NCI-H187 (cell line): ENCODE data around the gene NSFL1C.
A peak's percentile ranks its signal among the peaks of the same experiment; 100 is the strongest.

Experiments used
- DNase-seq, 2 experiments: peaks; one replicate each; lab custom pipeline; 2025; lab: John Stamatoyannopoulos, UW

The NSFL1C gene

DNA sequence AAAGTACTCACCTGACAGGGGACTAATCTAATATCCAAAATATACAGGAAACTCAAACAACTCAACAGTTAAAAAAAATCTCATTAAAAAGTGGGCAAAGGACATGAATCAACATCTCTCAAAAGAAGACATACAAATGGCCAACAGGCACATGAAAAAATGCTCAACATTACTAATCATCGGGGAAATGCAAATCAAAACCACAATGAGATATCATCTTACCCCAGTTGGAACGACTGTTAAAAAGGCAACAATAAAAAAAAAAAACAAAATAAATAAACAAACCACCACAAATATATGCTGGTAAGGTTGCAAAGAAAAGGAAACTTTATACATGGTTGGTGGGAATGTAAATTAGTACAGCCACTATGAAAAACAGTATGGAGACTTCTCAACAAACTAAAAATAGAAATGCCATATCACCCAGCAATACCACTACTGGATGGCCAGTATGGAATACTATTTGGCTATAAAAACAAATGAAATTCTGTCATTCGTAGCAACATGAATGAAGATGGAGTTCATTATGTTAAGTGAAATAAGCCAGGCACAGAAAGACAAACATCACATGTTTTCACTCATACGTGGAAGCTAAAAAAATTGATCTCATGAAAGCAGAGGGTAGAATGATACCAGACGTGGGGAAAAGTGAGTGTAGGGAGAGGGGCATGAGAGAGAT is 17.9 kb upstream of the NSFL1C start:
- no peak for DNase-seq

DNA sequence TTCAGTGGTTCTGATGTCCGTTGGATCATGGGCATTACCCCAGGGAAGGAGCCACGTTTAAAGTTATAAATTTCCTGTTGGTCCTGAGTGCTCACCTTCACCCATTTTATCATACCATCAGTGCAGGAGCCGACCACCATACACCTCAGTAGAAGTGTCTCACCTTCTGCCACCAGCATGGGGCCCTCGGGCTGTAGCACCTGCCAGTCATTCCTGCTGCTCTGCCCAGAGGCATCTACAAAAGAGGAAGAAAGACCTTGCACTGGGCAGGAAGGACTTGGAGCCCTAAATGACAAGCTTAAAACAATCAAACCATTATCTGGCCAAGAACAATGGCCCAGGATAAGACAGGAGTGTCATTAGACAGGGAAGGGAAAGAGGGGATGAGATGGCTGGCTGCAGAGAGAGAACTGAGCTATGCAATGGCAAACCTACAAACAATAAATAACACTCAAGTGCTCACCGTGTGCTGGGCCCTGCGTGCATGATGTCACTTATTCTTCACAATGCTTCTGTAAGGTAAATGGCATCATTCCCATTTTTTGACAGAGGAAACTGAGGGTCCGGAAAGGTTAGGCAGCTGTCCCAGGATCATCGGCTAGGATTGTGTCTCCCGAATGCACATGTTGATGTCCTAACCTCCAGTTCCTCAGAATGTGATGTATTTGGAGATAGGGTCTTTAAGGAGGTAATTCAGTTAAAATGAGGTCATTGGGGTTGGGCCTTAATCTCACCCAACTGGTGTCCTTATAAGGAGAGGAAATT is 13.4 kb upstream of the NSFL1C start:
- DNase-seq = no peak

DNA sequence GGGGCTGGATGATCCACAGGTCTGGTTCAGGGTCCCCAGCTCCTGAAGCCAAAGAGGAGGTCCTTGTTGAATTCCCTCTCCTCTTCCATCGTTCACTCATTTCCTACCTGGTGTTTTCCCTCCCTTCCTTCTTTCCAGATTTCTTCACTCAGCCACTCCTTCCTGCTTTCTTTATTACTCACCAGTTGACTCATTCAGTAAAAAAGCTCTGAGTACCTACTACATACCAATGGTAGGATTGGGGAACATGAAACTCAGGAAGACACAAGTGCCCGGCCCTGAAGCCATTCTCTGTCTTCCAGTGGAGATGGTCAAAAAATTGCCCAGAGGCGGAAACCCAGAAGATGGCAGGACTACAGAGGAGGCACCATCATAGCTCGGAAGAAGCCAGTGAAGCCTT is 11.9 kb upstream of the NSFL1C start:
- no peak for DNase-seq

DNA sequence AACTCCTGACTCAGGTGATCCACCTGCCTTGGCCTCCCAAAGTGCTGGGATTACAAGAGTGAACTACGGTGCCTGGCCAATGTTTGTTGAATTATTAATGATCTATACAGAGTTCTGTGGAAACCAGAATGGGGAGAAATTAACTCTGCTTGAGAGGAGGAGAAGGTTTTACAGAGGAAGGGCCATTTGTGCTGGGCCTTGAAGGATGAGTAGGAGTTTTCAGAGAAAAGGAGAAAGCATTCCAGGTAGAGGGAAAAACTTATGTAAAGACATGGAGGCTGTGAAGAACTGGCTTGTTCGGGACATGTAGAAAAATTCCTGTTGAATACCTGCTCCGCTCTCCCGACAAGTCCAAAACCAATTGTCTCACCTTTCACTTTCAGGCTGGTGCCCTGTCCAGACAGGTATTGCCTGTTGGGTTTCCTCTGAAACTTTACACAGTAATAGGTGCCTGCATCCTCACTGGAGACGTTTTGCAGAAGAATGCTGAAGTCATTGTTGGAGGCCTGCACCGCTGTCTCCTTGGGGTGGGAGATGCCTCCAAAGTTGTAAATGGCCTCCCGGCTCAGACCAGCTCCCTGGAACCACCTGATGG is 11.3 kb upstream of the NSFL1C start:
- DNase-seq = no peak

DNA sequence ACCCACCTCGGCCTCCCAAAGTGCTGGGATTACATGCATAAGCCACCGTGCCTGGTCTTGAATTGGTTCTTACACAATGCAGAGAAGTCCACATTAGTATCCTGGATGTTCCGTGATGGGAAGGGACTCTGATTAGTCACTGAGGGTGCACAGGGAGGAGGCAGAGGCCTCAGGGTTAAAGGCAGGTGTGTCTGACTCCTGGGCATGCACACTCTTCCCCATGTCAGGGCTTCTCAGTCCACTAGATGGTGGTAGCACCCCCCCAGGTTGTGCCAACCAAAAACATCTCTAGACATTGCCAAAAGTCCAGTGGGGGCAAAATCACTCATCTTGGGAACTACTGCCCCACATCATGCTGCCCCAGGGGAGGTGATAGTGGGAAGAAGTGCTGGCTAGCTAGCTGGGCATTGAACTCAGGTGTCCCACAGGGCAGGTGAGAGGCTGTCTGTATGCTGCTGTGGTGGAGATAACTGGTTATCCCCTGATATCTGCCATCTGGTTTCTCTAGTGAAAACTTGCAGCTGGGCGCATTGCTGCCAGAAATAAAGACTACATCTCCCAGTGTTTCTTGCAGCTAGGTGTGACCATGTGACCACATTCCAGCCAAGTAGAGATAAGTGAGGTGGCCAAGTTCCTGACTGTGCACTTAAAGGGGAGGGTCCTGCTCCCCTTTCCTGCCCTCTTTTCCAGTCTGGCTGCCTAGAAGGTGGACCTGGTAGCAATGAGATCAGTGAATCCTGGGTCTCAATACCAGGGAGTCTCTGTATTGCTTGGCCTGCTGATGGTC is 8.4 kb upstream of the NSFL1C start:
- no peak for DNase-seq

DNA sequence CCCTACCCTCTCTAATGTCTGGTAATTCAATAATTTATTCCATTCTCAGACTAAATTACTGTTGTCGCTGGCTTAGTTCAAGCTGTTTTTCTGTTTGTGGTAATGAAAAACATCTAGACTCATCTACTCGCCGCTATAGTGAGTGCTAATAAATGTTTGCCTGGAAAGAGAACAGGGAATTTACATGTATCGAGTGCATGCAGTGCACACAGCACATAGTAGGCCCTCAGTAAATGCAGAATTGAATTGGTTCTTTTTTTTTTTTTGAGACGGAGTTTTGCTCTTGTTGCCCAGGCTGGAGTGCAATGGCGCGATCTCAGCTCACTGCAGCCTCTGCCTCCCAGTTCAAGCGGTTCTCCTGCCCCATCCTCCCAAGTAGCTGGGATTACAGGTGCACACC is 7.7 kb upstream of the NSFL1C start:
- DNase-seq = no peak

DNA sequence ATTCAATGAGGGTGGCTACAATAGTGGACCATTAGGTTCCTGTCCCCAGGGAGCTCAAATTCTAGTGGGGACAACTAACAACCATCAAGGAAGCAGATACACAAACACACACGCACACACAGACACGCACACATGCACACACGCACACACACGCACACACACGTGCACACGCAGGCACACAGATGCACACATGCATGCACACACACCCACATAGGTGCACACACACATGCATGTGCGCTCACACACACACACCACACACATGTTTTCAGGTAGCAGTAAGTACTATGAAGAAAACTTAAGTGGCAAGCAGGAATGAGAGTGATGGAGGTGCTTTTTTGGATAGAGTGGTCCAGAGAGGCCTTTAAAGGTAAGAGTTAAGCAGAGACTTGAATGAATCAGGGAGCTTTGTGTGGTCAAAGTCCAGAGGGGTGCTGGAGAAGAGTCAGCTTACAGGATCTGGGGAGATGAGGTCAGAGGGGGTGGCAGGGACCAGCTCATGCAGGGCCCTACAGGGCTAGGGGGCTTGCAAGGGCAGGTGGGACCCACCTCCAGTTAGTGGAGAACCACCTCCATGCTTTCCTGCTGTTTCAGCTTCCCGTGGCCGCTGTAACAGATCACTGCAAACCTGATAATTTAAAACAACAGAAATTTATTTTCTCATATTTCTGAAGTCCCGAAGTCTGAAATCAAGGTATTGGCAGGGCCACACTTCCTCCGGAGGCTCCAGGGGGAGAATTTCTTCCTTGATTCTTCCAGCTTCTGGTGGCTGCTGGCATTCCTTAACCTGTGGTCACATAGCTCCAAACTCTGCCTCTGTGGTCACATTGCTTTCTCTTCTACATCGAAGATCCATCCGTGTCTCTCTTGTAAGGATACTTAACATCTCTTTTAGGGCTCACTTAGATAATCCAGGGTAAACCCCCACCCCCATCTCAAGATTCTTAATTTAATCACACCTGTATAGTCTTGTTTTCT is 6.9 kb upstream of the NSFL1C start:
- no peak for DNase-seq

DNA sequence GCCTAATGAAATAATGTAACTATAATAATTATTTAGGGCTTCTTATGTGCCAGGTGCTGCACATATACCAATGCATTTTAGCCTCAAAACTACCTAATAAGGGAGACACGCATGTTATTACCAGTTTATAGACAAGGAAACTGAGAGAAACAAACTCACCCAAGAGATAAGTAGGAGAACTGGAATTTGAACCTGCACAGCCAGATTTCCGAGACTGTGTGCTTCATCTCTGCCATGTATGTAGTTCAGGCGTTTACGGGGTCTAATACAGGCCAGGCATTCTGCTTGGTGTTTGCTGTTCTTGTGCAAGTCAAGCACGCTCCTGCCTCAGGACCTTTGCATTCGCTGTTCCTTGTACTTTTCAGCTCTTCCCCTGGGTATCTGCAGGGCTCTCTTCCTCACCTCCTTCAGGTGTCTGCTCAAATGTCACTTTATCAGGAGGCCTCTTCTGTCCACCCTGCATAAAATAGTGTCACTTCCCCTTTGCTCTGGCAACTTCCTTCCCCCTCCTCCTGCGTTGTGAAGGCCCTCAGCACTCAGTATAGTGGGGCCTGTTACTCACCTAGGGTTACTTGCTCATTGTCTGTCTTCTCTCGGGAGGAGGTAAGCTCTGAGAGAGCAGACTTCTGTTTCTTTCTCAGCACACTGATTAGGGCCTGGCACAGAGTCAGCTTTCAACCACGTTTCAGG is 6.1 kb upstream of the NSFL1C start:
- no peak for DNase-seq

DNA sequence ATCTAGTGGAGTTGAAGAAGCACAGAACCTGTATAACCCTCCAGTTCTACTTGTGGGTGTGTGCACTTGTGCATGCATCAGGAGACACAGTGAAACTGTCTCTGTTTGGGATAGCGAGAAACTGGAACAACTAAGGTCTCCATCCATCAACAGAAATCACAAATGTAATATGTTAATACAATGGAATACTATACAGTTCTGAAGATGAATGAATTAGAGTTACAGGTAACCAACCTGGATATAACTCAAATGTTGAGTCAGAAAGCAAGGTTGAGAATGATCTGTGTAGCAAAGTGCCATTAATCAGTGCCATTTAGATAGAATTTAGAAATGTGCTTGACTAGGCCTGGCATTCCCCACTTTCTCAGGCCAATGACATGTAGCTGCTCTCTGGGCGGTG is 4.6 kb upstream of the NSFL1C start:
- no peak for DNase-seq

DNA sequence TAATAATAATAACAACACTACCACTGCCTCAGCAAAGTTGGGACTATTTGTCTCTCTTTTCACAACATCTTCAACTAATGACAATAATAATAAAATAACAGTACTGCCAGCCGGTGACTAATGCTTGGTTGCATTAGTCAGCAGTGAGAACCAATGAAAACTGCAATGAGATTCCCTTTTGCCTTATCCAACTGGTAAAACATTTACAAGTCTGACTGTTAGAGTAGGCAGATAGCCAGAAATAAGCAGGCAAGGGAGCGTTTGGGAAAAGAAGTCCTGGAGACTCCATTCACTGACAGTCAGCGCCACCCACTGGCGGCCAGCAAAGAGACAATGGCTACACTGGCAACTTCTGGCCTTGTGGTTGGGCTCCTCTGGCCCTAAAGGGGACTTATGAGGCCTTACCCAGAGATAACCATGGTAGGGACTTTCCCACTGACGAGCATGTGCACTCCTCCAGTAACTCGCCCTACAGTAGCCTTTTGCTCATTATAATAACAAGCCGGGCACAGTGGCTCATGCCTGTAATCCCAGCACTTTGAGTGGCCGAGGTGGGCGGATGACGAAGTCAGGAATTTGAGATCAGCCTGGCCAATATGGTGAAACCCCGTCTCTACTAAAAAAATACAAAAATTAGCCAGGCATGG is 3.4 kb upstream of the NSFL1C start:
- DNase-seq = peak; percentile 23 to 40

DNA sequence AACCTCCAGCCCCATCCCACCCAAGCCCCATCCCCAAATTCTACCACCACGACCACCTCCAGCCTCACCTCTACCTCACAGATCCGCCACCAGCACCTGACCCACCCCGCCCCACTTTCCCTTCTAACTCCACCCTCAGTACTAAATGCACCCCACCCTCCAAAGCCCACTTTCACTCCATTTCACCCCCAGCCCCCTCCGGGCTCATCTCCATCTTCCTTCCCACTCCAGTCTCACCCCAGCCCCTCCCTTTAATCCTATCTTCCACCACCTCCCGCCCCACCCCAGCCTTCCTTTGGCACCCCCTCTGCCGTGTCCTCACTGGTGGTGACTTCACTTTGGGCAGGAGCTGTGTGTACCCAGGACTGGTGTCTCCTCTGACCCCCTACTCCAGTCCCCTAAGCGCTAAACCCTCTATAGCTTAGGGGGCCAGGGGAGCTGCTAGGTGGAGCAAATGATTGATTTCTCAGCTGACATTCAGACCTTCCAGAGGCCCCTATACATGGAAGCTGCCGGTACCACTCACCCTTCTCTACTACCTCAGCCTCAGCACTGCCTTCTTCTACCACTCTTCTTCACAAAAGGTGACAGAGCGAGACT is 2.8 kb upstream of the NSFL1C start:
- DNase-seq = no peak

DNA sequence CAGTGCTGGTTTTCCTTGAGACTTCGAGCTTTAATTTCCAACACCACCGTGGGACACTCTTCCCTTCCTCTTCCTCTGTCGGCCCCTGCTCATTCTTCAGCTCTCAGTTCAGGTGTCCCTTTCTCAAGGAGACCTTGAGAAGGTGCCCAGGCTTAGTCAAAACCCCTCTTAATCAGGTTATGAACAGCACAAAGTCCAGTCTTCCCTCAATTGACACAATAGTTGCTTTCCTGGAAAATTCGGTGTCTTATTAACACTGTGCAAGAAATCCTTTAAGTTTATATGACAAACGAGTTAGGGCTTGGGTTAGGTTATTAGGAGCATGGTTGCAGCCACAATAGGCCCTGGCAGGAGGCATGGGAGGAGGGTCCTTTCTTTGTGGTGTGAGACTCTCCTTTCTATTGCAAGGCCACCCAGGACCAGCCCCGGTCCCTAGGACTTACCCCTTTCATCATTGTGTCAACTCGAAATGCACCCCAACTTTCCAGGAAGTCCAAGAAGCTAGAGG is 1.5 kb upstream of the NSFL1C start:
- no peak for DNase-seq

DNA sequence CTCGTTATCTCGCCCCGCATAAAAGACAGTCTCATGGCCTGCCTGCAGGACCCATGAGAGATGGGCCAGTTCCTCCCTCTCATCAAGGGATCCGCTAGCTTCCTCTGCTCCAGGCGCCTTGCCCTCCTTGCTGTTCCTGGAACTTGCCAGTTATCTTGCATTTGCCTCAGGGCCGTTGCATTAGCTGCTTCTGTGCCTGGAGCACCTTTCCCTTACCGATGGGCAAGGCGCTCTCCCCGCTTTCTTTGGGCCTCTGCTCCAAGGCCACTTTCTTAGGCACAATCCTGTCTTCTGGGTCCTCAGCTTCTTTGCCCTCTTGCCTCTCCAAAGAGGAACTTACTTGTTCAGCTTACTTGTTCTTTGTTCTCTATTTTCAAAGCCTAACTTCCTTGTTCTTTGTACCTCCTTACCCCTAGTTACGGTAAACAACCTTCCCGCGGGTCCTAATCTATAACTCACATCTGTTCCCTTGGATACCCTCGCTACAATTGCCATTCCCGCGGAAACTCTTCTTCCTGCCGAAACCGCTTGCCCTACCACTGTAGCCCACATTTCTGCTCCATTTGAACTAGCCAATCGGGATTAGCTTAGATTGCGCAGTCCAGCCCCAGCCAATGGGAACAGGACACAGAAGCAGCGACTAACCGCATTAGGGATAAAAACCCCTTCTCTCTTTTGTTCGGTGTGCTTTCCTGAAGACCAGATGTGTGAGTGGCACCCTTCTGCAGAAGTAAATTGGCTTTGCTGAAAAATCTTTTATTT is 887 bp upstream of the NSFL1C start:
- no peak for DNase-seq

DNA sequence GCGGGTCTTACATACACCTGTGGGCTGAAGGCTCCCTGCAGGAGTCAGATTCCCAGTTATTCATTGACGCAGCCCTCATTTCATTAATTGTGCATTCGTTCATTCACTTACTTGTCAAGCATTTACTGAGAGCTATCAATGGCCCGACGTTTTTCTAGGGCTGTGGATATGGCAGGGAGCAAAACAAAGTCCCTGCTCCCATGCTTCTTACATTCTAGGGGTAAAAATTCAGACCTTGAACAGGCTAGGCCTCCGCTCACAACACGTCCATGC is 369 bp upstream of the NSFL1C start:
- DNase-seq = no peak

DNA sequence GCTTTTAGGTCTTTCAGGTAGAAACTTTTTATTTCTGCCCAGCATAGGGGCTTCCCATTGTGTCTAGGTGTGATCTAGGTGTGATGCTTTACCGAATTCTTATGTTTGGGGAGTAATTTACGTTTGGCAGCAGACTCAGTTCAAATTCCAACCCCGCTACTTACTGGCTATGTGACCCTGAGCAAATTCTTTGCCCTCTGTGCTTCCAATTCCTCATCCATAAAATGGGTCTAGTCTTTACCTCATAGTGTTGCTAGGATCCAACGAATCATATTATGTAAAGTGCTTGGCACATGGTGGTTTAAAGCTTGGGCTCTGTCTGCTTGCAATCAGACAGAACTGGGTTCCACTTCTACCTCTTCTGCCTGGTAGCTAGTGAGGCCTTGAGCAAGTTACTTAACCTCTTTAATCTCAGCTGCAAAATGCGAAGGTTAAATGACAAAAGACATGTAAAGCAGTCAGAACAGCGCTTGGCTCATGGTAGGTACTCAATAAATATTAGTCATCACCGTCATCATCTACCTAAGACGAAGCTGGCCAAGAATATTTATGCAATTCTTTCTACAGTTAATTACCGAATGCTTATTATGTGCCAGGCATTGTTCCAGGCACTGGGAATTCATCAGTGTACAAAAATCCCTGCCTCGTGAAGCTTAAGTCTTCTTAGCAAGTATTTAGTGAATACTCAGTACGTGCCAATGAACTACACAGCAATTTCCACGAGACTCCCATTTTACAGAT is 1.0 kb downstream of the NSFL1C start:
- no peak for DNase-seq

DNA sequence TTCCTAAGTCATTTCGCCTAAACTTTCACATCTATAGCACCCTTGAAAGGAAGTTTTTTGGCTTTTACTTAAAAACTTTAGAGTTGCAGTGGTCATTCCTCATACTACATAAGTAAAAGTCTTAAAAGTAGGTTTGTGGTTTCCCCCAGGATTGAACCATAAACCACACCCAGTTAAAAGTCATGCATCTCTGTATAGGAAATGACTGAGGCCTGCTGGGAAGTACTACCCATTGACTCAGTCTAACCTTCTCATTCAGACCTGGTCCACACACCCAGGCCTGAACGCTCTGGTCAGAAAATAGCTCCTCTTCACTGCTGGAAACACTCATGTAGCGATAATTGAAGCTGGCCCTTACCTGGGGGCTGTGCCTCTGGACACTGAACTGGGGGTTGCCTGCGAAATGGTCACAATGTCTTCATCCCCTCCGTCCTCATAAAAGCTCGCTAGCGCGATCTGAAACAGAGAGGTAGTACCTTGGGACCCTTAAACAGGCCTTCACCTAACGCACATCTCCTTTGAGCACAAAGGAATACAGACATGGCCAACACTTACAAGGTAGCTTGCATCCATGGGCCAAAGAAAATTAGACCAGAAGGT is 2.6 kb downstream of the NSFL1C start:
- no peak for DNase-seq

DNA sequence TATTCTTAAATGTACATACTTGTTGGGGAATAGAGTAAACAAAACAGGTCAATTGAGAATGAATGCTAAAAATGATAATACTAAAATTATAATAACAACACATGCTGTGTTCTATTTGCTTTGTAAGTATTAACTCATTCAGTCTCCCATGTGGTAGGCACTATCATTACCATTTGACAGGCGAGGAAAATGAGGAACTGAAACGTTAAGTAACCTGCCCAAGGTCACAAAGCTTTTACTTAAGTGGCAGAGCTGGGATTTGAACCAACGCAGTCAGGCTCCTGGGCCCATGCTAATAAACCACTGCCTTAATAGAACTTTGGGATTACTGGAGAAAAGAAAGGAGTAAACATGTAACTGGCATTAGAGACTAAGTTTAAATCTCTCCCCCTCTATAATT is 3.8 kb downstream of the NSFL1C start:
- no peak for DNase-seq

DNA sequence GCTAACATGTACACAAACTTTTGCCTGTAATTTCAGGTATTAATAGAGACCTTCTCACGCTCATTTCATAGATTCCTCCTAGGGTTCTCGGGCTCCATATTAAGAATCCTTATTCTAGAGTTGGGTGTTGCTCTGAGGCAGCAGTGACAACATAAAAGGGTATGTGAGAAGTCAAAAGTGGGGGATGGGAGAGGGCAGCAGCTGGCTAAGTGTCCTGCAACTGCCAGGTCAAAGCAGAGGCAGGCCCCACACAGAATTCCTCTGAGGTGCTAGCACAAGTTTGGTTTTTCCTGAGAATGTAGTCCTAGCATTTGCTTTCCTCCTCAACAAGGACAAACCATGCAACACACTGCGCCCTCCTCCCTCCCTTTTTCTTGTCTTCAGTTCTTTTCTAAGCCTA is 4.6 kb downstream of the NSFL1C start:
- no peak for DNase-seq
